Fibroblast of gingiva (primary cell): Measurements from ENCODE around the gene OPCML.

ENCODE experiments used
- DNase-seq: peaks from one replicate; pipeline ENCODE4 v3.0.0-alpha.2; 2011; ENCODE audit warnings: low read depth

Gene OPCML

GRCh38 chr11:133503236-133503635 is 29.1 kb downstream of the OPCML start:
- no peak for DNase-seq

- DNase-seq: no peak
Measured at GRCh38 chr11:133501643-133502539, 30.4 kb downstream of the OPCML start.

- DNase-seq: no peak
Measured at GRCh38 chr11:133500936-133501335, 31.4 kb downstream of the OPCML start.

- no peak for DNase-seq
Measured at GRCh38 chr11:133500435-133500834, 31.9 kb downstream of the OPCML start.

GRCh38 chr11:133498969-133499368 is 33.3 kb downstream of the OPCML start:
- no peak for DNase-seq

- no peak for DNase-seq
Measured at GRCh38 chr11:133497477-133498140, 34.7 kb downstream of the OPCML start.

- DNase-seq: no peak
Measured at GRCh38 chr11:133492895-133493294, 39.4 kb downstream of the OPCML start.

GRCh38 chr11:133491680-133492383 is 40.5 kb downstream of the OPCML start:
- DNase-seq: no peak

GRCh38 chr11:133480722-133481121 is 51.6 kb downstream of the OPCML start:
- no peak for DNase-seq

- DNase-seq: no peak
Measured at GRCh38 chr11:133479209-133479608, 53.1 kb downstream of the OPCML start.

- DNase-seq: no peak
Measured at GRCh38 chr11:133477251-133477625, 55.1 kb downstream of the OPCML start.

- no peak for DNase-seq
Measured at GRCh38 chr11:133476570-133477250, 55.6 kb downstream of the OPCML start.

GRCh38 chr11:133474461-133474860 is 57.8 kb downstream of the OPCML start:
- DNase-seq: no peak

GRCh38 chr11:133467686-133468085 is 64.6 kb downstream of the OPCML start:
- no peak for DNase-seq

- DNase-seq: no peak
Measured at GRCh38 chr11:133443206-133443747, 89.0 kb downstream of the OPCML start.

GRCh38 chr11:133441964-133442660 is 90.2 kb downstream of the OPCML start:
- DNase-seq: no peak

GRCh38 chr11:133425992-133426391 is 106.3 kb downstream of the OPCML start:
- DNase-seq: no peak

GRCh38 chr11:133425245-133425644 is 107.1 kb downstream of the OPCML start:
- no peak for DNase-seq

GRCh38 chr11:133418218-133418617 is 114.1 kb downstream of the OPCML start:
- DNase-seq: no peak

GRCh38 chr11:133414506-133414905 is 117.8 kb downstream of the OPCML start:
- DNase-seq: no peak

- DNase-seq: no peak
Measured at GRCh38 chr11:133413703-133414102, 118.6 kb downstream of the OPCML start.
